Mesothelial cell of epicardium (in vitro differentiated cells): ENCODE measurements around the gene ARAP1. TPM values are rescaled to one million over a fixed set of nuclear protein-coding genes. Genes with fewer than 3 reads are reported as not detected.
A peak's percentile ranks its signal among the peaks of the same experiment; 100 is the strongest.

Experiments
- DNase-seq, 2 experiments: peaks; one replicate each; pipeline ENCODE4 v3.0.0; 2021; ENCODE audit warnings: low spot score in 2 of 2; ENCODE audit not compliant: unreplicated experiment in 2 of 2
- H3K27ac Mint-ChIP-seq: 2 replicates; pipeline ENCODE4 v1.8.0; 2021; ENCODE audit warnings: mixed read lengths
- H3K27me3 Mint-ChIP-seq: 2 replicates; pipeline ENCODE4 v1.8.0; 2021; ENCODE audit warnings: low read depth, mixed read lengths
- H3K36me3 Mint-ChIP-seq: 2 replicates; pipeline ENCODE4 v1.8.0; 2021; ENCODE audit warnings: mixed read lengths
- H3K4me1 Mint-ChIP-seq: 2 replicates; pipeline ENCODE4 v1.8.0; 2021; ENCODE audit warnings: mixed read lengths
- H3K4me3 Mint-ChIP-seq: 2 replicates; pipeline ENCODE4 v1.8.0; 2021; ENCODE audit warnings: mild to moderate bottlenecking, moderate library complexity, mixed read lengths
- H3K9me3 Mint-ChIP-seq: 2 replicates; pipeline ENCODE4 v1.8.0; 2021; ENCODE audit warnings: mixed read lengths
- CTCF ChIP-seq: fragments of 200-600 bp; sonication (generic); IDR thresholded peaks from one replicate; pipeline ENCODE4 v1.5.0; 2021; ENCODE audit warnings: antibody characterized with exemption; ENCODE audit not compliant: unreplicated experiment
- total RNA-seq: library from RNA; stranded (reverse); gene quantifications from 3 replicates; pipeline ENCODE4 v1.2.1, GENCODE V29; 2021

Gene ARAP1
- total RNA-seq, 1 donor from 2014 or later: 155 TPM

GRCh38 chr11:72741429-72741833 lies 10.8 kb downstream of the ARAP1 start:
- TF ChIP-seq CTCF: no peak
- Mint-ChIP-seq H3K27ac (peak overlapping the region; percentile 66), H3K4me1 (peaks cover 36% of the 10 kb centered on the region), H3K4me3 (no peak overlapping the region), H3K27me3 (no peaks in the 10 kb centered on the region), H3K36me3 (no peaks in the 10 kb centered on the region), H3K9me3 (no peaks in the 10 kb centered on the region)
- DNase-seq: no peak

GRCh38 chr11:72740562-72741428 lies 11.4 kb downstream of the ARAP1 start:
- H3K9me3 Mint-ChIP-seq: no peaks in the 10 kb centered on the region
- H3K27me3 Mint-ChIP-seq: no peaks in the 10 kb centered on the region
- H3K36me3 Mint-ChIP-seq: no peaks in the 10 kb centered on the region
- H3K27ac Mint-ChIP-seq: peak overlapping the region; percentile 66
- DNase-seq: no peak
- TF ChIP-seq CTCF: no peak
- peaks cover 39% of the 10 kb centered on the region for H3K4me1 Mint-ChIP-seq
- no peak overlapping the region for H3K4me3 Mint-ChIP-seq

GRCh38 chr11:72740060-72740424 lies 12.2 kb downstream of the ARAP1 start:
- Mint-ChIP-seq H3K9me3 (no peaks in the 10 kb centered on the region), H3K4me1 (peaks cover 43% of the 10 kb centered on the region), H3K4me3 (no peak overlapping the region), H3K27me3 (no peaks in the 10 kb centered on the region), H3K27ac (no peak overlapping the region), H3K36me3 (no peaks in the 10 kb centered on the region)
- TF ChIP-seq CTCF: no peak
- DNase-seq: no peak

- Mint-ChIP-seq H3K4me3 (no peak overlapping the region), H3K27ac (no peak overlapping the region)
Measured at GRCh38 chr11:72739240-72740059, 12.8 kb downstream of the ARAP1 start.

More at GRCh38 chr11:72739240-72740059, 12.8 kb downstream of the ARAP1 start:
- no peaks in the 10 kb centered on the region for H3K36me3 Mint-ChIP-seq
- no peak for TF ChIP-seq CTCF
- no peaks in the 10 kb centered on the region for H3K9me3 Mint-ChIP-seq
- no peaks in the 10 kb centered on the region for H3K27me3 Mint-ChIP-seq
- H3K4me1 Mint-ChIP-seq: peaks cover 43% of the 10 kb centered on the region
- DNase-seq: no peak
